Measurements from ENCODE around the gene USP3.

DNA sequence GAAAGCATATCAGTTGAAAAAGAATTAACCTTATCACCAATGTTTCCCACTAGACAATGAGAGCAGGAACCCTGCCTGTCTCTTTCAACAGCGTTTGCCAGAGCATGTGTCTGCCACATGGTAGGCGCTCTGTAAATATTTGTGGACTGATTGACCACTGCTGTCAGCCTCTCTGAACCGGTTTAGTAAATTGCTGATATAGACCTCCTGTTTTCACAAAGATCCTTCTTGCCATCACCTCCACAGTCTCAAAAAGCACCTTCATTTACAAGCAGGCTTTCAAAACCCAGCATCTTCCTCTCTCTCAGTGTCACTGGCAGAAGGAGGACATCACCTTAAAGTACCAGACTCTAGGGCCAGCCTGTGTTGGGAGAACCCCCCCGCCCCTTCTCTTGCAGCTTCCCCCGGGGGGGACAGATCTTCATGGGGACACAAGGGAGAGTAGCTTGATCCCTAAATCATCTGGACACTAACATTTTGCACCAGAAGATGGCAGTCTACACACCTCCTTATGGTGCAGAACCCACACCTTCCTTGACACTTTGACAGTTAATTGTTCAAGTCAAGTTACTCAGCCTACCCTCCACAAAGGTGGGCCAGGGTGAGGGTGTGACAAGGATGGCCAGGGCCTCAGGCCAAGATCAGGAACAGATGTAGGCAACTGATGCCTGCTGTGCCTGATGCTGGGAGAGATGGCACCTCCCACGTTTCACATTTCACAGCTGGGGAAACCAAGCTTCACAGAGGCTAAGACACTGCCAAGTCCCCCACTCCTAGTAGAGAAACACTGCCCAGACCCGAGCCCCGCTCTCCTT, 37.8 kb upstream of the USP3 start:
- TF ChIP-seq GATA3 (IDR thresholded peaks at IDR 0.05; ENCODE audit: low read depth, low read length) (no peak), GATA2 (IDR thresholded peaks at IDR 0.05; ENCODE audit: low read depth, low read length) (peak; percentile 32; the same call in 1 of the 2 replicates)

Measured in SH-SY5Y (cell line).